Subcutaneous adipose tissue (tissue), 4 donors: ENCODE measurements around the gene HPSE. TPM values are rescaled to one million over a fixed set of nuclear protein-coding genes. Genes with fewer than 3 reads are reported as not detected.

Source experiments
- CTCF ChIP-seq: fragments of 450-650 bp; IDR thresholded peaks from one replicate; pipeline ENCODE4 v1.5.1; 2016; ENCODE audit warnings: low read depth, mild to moderate bottlenecking, control low read depth, antibody characterized with exemption, moderate library complexity
- total RNA-seq, 4 donors: library from RNA; depleted of rRNA; stranded (reverse); fragments of >200 nt; gene quantifications; one replicate each; pipeline ENCODE4 v1.1.0, GENCODE V29; 2016

HPSE gene
- total RNA-seq, 4 donors from 2014 or later = 0.75 to 5.4 (median 2.6) TPM

GRCh38 chr4:83293305-83294046 is 41.2 kb downstream of the HPSE start:
- no peak for TF ChIP-seq CTCF

- TF ChIP-seq CTCF = no peak
Observed at GRCh38 chr4:83285055-83285407, 49.6 kb downstream of the HPSE start.

GRCh38 chr4:83284193-83285054 is 50.2 kb downstream of the HPSE start, which contains the start of gene COQ2:
COQ2 (minus strand) TSS chr4:83284798; CDS start chr4:83284764, 34 bp downstream.
- no peak for TF ChIP-seq CTCF

- TF ChIP-seq CTCF = no peak
Observed at GRCh38 chr4:83283181-83283580, 51.5 kb downstream of the HPSE start.

- no peak for TF ChIP-seq CTCF
Observed at GRCh38 chr4:83282049-83282535, 52.6 kb downstream of the HPSE start.

- TF ChIP-seq CTCF = no peak
Observed at GRCh38 chr4:83281307-83281706, 53.3 kb downstream of the HPSE start.

GRCh38 chr4:83276299-83277040 is 58.2 kb downstream of the HPSE start:
- no peak for TF ChIP-seq CTCF
